ENCODE data around the gene MERTK.

DNA sequence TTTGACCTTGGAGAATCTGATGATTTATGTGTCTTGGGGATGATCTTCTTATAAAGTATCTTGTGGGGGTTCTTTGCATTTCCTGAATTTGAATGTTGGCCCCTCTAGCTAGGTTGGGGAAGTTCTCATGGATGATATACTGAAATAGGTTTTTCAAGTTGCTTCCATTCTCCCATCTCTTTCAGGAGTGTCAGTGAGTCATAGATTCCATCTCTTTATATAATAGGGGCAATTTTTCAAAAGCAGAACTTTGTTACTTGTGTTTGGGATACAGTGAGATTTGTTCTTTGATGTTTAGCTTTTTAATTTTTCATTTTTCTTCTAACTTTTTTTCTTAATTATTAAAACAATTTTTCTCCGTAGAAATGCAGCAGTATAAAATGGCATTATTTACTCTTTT, 176.1 kb downstream of the MERTK start:
- TF ChIP-seq POLR2AphosphoS5 (IDR thresholded peaks at IDR 0.05; ENCODE audit: low read depth, low read length) (no peak), TAF1 (IDR thresholded peaks at IDR 0.05; ENCODE audit: borderline replicate concordance, insufficient read depth, low read length) (no peak), SIN3A (IDR thresholded peaks at IDR 0.05; ENCODE audit: borderline replicate concordance, insufficient read depth, low read length) (no peak), FOXP2 (optimal IDR thresholded peaks at IDR 0.05; ENCODE audit: borderline replicate concordance, extremely low read depth, extremely low read length, insufficient read depth) (no peak)
- TF ChIP-seq, protein P1, sequence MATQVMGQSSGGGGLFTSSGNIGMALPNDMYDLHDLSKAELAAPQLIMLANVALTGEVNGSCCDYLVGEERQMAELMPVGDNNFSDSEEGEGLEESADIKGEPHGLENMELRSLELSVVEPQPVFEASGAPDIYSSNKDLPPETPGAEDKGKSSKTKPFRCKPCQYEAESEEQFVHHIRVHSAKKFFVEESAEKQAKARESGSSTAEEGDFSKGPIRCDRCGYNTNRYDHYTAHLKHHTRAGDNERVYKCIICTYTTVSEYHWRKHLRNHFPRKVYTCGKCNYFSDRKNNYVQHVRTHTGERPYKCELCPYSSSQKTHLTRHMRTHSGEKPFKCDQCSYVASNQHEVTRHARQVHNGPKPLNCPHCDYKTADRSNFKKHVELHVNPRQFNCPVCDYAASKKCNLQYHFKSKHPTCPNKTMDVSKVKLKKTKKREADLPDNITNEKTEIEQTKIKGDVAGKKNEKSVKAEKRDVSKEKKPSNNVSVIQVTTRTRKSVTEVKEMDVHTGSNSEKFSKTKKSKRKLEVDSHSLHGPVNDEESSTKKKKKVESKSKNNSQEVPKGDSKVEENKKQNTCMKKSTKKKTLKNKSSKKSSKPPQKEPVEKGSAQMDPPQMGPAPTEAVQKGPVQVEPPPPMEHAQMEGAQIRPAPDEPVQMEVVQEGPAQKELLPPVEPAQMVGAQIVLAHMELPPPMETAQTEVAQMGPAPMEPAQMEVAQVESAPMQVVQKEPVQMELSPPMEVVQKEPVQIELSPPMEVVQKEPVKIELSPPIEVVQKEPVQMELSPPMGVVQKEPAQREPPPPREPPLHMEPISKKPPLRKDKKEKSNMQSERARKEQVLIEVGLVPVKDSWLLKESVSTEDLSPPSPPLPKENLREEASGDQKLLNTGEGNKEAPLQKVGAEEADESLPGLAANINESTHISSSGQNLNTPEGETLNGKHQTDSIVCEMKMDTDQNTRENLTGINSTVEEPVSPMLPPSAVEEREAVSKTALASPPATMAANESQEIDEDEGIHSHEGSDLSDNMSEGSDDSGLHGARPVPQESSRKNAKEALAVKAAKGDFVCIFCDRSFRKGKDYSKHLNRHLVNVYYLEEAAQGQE (IDR thresholded peaks at IDR 0.05; ENCODE audit: insufficient read depth in 1 of 2, low read depth in 2 of 2, low read length in 2 of 2) = no peak

Data from PFSK-1 (cell line).